Epithelial cell of esophagus (primary cell): Measurements from ENCODE around the gene DCLK3.

ENCODE experiments used
- DNase-seq: peaks from one replicate; pipeline ENCODE4 v3.0.0; 2010; ENCODE audit warnings: low read depth
- H3K4me3 ChIP-seq: 2 replicates; pipeline ENCODE4 v1.5.1; 2011; ENCODE audit warnings: mild to moderate bottlenecking, low read length, control low read depth
- TF ChIP-seq, protein P1 (sequence below): IDR thresholded peaks from 2 replicates; pipeline ENCODE4 v1.5.1; 2011; ENCODE audit warnings: low read depth, mild to moderate bottlenecking, low read length, control low read depth, inconsistent platforms; ENCODE audit not compliant: insufficient read depth; ENCODE audit errors: missing control alignments

Gene DCLK3

DNA sequence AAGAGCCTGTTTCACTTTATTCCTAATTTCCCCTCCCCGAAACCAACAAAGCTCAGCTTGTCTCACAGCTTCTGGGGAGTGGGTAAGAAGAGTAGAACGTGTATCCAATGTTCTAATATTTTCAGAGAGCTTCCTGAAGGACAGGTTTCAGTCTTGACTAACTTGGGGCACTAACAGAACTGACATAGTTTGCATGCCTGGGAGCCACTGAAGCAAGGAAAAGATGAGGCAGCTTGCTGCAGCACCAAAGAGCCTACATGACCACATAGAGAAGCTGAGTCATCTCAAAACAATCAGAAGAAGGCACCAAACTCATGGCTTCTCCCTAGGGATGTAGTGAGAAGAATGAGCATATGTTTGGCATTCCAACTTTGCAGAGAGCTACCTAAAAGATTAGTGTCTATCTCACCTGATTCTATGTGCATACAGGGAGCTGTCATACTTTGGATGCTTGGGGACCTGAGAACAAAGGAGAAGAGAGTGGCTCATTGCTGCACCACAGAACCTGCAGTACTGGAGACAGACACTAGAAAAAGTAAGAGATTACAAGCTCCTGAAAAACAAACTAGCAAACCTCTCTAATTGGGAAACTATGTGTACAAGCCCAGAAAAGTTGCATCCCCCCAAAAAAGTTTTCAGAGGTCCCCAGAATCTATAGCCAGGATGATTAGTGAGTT lies 86.9 kb downstream of the DCLK3 start:
- no peak overlapping the region for H3K4me3 ChIP-seq
- DNase-seq, result peak; percentile 95
- TF ChIP-seq, protein P1, sequence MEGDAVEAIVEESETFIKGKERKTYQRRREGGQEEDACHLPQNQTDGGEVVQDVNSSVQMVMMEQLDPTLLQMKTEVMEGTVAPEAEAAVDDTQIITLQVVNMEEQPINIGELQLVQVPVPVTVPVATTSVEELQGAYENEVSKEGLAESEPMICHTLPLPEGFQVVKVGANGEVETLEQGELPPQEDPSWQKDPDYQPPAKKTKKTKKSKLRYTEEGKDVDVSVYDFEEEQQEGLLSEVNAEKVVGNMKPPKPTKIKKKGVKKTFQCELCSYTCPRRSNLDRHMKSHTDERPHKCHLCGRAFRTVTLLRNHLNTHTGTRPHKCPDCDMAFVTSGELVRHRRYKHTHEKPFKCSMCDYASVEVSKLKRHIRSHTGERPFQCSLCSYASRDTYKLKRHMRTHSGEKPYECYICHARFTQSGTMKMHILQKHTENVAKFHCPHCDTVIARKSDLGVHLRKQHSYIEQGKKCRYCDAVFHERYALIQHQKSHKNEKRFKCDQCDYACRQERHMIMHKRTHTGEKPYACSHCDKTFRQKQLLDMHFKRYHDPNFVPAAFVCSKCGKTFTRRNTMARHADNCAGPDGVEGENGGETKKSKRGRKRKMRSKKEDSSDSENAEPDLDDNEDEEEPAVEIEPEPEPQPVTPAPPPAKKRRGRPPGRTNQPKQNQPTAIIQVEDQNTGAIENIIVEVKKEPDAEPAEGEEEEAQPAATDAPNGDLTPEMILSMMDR, result peak; percentile 32

DNA sequence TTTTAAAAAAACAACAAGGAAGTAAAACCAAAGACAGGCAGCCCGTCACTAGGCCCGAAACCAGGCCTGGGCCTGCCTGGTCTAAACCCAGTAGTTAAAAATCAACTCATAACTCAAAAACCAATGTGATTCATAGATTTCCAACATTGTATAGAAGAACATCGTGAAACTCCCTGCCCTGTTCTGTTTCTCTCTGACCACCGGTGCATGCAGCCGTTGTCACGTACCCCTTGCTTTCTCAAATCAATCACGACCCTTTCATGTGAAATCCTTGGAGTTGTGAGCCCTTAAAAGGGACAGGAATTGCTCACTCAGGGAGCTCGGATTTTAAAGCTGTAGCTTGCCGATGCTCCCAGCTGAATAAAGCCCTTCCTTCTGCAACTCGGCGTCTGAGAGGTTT lies 89.5 kb downstream of the DCLK3 start:
- no peak for DNase-seq
- no peak overlapping the region for H3K4me3 ChIP-seq
- TF ChIP-seq, protein P1, result no peak

DNA sequence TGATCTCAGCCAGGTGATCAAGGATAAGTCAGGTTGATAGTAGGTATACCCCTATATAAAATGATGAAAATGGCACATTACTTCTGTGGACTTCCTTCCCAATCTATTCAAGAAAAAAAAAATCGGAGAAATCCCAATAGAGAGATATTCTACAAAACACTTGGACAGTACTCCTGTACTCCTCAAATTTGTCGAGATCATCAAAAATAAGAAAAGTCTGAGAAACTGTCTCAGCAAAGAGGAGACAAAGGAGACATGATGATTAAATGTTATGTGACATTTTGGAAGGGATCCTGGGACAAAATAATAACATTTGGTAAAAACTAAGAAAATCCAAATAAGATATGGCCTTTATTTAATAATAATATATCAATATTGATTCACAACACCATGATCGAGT lies 94.6 kb downstream of the DCLK3 start:
- TF ChIP-seq, protein P1, result no peak
- DNase-seq, result no peak
- no peak overlapping the region for H3K4me3 ChIP-seq

DNA sequence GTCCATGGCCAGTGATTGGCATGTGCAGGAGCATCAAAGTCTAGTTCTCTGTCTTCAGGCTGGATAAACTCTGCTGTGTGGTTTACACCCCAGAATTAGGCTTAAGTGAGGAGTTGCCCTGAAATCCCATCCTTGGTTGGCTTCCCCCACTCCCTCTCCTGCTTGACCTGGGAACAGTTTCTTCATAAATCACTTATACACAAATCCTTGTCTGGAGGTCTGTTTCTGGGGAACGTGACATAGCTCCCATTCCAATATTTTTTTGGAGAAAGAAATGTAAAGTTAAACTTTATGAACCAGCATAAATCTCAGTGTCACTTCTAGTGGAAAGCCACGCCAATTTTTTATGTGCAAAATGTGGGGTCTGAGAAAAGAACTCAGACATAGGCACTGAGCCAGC lies 98.2 kb downstream of the DCLK3 start:
- H3K4me3 ChIP-seq, result no peak overlapping the region
- no peak for DNase-seq
- TF ChIP-seq, protein P1, result no peak

DNA sequence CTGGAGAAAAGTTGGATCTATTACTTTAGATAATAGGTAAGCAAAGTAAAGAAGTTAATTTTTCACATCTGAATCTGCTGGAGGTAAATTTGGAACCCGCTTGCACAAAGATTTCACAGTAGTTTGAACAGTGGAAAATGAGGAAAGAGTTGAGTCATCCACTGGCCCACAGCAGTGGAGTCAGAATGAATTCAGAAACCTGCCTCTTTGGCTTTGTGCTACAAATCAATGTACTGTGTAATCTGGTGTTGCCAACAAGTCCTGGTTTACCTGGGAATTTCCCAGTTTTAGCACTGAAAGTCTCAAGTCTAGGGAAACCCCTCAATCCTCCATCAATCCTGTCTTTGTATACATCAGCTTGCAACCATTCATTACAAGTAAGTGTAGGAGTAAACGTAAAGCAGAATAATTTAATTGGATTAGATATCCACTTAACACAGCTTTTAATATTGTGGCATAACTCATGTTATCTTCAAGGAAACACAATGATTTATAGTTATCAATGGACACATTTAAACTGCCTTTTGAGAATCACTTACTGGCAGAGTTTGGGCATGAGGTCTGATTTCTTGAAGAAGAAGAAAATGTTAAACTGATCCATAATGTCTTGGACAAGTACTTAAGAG lies 100.6 kb downstream of the DCLK3 start:
- TF ChIP-seq, protein P1, result no peak

DNA sequence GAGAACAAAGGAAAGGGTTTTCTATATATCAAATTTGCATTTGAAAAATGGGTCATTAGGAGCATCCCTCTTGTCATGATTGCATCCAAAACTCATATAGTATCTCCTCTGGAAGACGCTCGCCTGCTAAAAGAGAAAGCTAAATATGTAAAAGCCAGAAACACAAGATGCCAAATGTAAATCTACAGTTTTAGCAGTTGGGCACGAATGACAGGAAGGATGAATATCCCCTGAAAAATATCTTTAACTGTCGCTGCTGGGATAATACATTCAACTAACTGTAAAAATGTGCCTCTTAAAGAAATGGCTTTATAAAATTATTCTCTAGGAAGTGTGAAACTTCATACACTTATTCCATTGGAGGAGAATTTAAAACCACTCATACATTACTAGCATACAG lies 101.7 kb downstream of the DCLK3 start:
- TF ChIP-seq, protein P1, result no peak
- H3K4me3 ChIP-seq, result no peak overlapping the region
- DNase-seq, result no peak

More for the DNA sequence above, 100.6 kb downstream of the DCLK3 start:
- DNase-seq, result peak; percentile 74
- no peak overlapping the region for H3K4me3 ChIP-seq
